B cell (primary cell): Measurements from ENCODE around the gene ATP6V0A1.

Experiments used
- CTCF ChIP-seq: fragments of 200-600 bp; IDR thresholded peaks from one replicate; pipeline ENCODE4 v1.8.0; 2022; ENCODE audit warnings: antibody characterized with exemption, mild to moderate bottlenecking
- EZH2 ChIP-seq: IDR thresholded peaks from 2 replicates; pipeline ENCODE4 v1.6.1; 2012; ENCODE audit warnings: borderline replicate concordance, low read depth, mild to moderate bottlenecking, moderate library complexity, low read length; ENCODE audit not compliant: insufficient read depth, poor library complexity, severe bottlenecking

GRCh38 chr17:42568341-42569111, 109.8 kb downstream of the ATP6V0A1 start:
- TF ChIP-seq CTCF (no peak), EZH2 (no peak)
